Measurements from ENCODE around the gene PRKX.
A peak's percentile ranks its signal among the peaks of the same experiment; 100 is the strongest.
"Not testable (repeated sequence)": the region's sequence is repeated elsewhere in the genome, so short reads cannot be mapped to it uniquely, and the experiment has no call there.

Gene PRKX

GRCh38 chrX:3713225-3713936 is at the start of gene PRKX:
Gene PRKX, minus strand, starts transcription at chrX:3713649. Its CDS starts 396 bp downstream, at chrX:3713253.
- DNase-seq, result peak; percentile 61 to 72

DNA sequence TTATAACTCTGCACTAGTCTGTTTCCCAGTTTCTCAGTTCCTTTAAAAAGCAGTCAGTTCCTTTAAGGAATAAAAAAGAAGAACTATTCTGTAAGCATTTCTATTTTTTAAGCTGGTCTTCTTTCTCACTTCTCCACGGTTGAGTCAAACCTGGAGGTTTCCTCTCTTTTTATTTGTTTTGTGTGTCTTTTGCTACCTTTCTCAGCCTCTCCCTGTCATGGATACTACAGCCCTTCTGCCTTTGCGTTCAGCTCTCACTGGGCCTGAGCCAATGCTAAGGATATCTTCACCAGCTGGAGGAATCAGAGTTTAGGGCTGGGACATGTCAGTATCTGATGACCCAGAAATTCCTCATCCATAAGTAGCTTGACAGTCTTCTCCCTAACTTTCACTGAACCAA is 49.7 kb upstream of the PRKX start:
- no peak for DNase-seq

DNA sequence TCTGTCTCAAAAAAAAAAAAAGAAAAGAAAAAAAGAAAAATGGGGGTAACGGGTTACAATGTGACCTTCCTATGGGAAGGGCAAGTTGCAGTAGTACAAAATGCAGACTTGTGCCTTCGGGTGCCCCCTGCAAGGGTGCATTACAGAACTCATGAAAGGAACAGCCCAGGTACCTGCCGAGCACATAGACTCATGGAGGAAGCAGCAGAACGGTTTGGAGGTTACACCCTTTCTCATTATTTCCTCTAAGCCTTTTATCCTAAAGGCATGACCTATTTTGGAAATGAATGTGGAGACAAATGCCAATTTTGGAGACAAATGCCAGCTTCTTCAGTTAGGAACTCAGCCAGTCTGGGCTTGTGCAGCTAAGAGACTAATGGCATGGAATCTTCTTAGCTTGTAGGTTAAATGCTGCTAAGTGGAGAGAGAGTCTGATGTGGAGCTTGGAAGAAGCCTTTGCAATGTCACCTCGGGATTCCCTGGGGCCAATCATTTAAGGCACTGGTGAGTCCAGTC is 44.1 kb upstream of the PRKX start:
- DNase-seq, result no peak

- DNase-seq, result no peak
Observed at GRCh38 chrX:3748052-3748559, 34.7 kb upstream of the PRKX start.

DNA sequence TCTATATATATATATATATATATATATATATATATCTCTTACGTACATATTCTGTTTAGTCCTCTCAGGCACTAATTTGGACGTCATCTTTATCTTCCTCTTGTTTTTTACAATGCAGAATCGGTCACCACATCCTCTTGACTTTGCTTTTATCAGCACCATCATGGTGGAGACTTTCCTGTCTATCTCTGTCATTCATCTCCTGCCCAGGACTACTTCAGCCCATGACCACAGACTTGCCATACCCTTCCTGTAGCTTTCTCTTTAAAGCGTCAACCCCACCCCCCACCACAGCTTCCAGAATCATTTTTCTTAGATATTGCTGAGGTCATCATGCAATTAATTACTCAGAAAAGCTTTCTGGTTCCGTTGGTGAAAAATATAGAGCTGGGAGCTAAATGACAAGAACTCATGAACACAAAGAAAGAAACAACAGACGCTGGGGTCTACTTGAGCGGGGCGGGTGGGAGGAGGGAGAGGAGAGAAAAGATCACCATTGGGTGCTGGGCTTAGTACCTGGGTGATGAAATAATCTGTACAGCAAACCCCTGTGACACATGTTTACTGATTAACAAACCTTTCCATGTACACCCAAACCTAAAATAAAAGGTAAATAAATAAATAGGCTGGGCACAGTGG is 30.5 kb upstream of the PRKX start:
- DNase-seq, result peak; percentile 6 to 17

- not testable (repeated sequence) for DNase-seq
Observed at GRCh38 chrX:3740946-3741345, 27.5 kb upstream of the PRKX start.

DNA sequence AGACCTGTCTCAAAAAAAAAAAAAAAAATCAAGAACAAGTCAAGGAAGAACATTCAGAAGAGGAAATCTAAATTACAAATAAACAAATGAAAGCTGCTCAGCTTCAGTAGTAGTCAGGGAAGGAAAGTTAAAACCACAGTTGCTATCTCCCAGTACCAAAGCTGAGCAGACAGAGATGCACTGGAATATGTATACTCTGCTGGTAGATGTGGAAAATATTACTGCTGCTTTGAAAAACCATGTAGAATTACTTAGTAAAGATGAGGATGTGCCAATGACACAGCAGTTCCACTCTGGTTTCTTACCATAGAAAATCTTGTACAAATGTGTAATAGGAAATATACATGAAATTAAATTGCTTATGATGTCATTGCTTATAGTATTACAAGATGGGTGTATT is 25.1 kb upstream of the PRKX start:
- DNase-seq, result no peak

DNA sequence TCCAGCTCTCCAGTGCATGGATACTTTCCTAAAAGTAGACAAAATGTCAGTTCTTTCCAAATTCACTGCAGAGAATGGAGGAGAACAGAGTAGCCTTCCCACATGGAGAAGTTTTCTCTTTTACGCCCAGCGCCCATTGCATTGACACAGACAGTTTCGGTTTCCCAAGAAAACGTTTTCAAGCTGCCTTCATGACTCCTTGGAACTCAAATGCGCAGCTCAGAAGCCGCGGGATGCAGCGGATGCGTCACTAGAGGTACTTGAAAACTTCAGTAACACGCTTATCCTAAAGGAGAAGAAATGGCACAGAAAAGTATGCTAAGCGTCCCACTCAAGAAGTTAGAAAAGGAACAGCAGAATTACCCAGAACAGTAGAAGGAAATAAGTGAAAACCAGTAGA is 23.1 kb upstream of the PRKX start:
- DNase-seq, result not testable (repeated sequence)

DNA sequence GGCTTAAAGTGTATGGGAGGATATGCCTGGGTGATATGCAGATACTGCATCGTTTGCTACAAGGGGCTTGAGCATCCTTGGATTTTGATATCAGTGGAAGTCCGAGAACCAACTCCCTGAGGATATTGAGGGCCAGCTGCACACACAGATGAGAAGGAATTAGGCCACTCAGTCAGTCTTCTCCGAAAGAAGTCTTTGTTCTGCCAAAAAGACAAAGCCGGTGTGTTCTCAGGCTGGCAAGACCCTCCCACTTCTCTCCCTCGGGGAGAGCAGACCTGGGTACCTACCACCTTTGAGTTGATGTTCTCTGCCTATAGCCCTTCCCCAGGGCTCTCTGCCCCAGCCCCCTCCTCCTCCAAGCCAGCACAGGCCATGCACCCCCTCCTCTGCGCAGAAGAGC is 22.4 kb upstream of the PRKX start:
- DNase-seq, result not testable (repeated sequence)

DNA sequence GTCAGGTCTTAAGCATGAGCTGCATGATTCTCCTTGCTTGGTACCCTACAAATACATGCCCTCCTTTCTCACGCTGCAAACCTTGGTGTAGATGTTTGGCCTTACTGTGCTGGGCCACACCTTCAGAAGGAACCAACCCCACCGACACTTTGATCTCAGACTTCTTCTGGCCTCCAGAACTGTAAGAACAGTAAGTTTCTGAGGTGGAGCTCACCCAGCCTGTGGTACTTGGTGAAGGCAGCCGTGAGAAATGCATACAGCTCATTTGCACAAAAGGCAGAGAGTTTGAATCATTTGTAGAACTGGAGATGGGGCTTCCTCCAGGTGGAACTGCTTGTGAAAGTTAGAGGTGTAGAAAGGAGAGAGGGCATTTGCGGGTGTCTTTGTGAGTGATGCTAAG is 21.0 kb upstream of the PRKX start:
- DNase-seq, result not testable (repeated sequence)

GRCh38 chrX:3733043-3733430 is 19.6 kb upstream of the PRKX start:
- DNase-seq, result no peak

DNA sequence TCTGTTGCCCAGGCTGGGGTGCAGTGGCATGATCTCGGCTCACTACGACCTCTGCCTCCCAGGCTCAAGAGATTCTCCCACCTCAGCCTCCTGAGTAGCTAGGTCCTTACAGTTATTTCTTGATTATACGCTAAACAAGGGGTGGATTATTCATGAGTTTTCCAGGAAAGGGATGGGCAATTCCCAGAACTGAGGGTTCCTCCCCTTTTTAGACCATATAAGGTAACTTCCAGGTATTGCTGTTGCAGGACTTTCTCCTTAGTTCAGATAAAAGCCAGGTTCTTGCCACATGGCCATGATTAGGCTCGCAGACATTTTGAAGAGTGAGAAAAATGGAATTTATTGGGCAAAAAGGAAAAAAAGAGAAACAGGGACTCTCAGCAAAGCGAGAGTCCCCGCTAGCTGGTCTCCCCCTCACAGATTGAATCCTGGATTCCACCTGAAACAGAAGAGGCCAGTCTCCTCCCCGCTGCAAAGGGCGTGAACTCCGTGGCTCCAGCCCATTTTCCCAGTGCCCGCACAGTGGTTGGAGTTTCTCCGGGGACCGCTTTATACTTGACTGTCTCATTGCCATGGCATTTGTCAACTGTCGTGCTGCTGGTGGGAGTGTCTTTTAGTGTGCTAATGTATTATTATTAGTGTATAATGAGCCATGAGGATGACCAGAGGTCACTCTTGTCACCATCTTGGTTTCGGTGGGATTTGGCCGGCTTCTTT is 19.0 kb upstream of the PRKX start:
- not testable (repeated sequence) for DNase-seq

DNA sequence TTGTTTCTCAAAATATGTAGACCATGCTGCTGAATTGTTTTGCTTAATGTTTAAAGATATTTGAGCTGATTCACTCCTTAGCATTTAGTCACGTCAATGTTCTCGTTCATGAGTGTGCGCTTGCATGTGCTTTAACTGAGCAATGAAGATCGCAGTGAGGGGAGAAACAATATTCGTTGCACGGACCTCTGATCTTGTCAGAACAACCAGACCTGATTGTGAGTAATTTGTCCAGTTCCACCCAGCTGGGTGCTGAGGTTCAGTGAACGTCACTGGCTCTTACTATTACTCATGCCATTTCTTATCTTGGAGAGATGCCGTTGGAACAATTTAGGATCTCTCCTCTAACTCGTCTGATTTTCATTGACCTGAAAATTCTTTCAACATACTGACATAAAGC is 15.0 kb upstream of the PRKX start:
- DNase-seq, result no peak

DNA sequence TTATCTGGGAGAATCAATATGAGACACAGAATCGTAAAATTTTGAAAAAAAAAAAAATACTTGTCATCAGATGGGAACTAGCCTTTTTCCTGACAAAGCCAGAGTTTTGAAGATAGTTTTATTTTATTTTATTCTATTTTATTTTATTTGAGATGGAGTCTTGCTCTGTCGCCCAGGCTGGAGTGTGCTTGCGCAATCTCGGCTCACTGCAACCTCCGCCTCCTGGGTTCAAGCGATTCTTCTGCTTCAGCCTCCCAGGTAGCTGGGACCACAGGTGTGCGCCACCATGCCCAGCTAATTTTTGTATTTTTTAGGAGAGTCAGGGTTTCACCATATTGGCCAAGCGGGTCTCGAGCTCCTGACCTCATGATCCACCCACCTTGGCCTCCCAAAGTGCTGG is 10.0 kb upstream of the PRKX start:
- DNase-seq, result not testable (repeated sequence)

DNA sequence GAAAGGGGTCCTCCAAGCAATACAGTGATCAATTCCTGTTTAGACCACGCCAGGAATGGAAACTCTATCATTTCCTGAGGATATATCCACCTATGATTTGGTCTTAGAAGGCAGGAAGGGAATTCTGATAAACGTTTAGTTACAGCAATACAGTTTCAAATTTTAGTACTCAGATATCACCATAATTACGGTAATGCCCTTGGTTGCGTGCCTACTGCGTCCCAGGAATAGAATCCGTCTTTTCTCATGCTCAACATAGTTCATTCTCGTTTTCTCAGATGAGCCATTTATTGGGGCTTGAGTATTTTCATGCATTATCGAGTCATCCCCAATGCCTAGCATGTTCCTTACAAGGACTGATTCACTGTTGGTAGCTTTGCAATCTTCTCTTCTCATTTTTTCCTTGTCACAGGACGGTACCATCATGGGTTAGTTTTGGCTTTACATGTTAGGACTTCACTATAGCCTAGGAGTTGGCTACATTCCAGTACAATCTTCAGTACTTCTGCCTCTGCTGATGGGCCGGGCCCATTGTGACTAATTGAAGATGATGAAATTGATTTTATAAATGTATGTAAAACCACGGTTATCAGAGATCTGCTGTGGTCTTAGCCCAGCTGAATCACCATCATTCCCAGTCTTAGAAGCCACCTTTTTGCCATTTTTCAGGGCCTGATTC is 4.4 kb upstream of the PRKX start:
- no peak for DNase-seq

DNA sequence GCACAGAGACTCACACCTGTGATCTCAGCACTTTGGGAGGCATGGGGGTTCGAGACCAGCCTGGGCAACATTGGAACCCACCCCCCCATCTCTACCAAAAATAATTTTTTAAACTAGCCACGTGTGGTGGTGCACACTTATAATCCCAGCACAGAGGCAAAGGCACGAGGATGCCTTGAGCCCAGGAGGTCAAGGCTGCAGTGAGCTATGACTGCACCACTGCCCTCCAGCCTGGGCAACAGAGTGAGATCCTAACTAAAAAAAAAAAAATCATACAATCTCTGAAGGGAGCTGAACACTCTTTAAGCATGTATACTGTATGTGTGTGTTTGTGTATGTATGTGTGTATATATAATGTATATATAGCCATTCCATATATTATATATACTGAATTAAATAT is 2.5 kb upstream of the PRKX start:
- DNase-seq, result no peak

- not testable (repeated sequence) for DNase-seq
Observed at GRCh38 chrX:3714706-3715479, 1.4 kb upstream of the PRKX start.

DNA sequence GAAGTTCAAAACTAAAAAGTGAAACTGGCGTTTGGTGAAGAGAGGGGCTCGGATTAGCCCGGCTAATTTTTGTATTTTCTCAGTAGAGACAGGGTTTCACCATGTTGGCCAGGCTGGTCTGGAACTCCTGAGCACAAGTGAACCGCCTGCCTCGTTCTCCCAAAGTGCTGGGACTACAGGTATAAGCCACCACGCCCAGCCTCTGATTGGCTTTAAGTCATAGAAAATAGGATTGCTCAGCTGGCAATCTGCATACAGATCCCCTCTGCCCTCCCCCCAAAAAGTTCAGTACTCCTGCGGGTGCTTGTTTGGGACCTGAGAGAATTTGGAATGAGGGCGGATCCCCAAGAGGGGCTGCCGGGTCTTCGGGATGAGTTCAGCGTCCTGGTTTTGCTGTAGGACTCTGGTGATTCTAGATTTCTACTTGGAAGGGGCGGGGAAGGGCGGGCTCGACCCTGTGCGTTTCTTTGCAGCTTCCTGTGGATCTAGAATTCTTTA is 537 bp upstream of the PRKX start:
- no peak for DNase-seq

GRCh38 chrX:3712870-3713224 is 602 bp downstream of the PRKX start:
- peak in 1 of 2 donors; percentile 10 for DNase-seq

- DNase-seq, result peak; percentile 10 to 18
Observed at GRCh38 chrX:3712051-3712869, 1.2 kb downstream of the PRKX start.

DNA sequence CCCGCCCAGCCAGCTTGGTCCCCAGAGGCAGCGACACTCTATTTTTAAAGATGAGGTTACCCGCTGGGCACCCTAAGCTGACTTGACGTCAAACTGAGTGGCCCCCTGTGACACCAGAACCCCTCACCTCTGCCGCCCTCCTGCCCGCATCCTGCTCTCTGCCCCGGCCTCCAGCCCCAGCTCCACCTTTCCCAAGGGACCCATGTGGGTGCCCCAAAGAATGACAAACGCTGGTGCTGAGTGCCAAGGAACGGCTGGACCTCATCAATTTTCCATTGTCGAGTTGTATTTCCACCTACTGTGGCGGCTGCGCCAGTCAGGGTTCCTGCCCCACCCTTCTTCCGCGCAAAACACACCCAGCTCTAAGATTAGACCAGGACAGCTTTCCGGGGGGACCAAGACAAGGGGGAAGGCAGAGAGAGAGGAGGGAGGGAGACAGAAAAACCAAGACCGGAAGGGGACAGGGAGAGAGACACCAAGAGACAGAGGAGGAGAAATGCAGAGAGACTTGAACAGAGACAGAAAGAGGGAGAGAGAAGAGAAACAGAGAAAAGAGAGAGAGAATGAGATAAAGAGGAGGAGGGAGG is 2.0 kb downstream of the PRKX start:
- peak in 1 of 2 donors; percentile 18 for DNase-seq

Data from stimulated activated CD4-positive, alpha-beta T cell treated with anti-CD3 and anti-CD28 coated beads, Interleukin-2, amount 100 ng/mL, for 24 hours (primary cell).